Measurements from ENCODE around the gene CTLA4. TPM values are rescaled to one million over a fixed set of nuclear protein-coding genes. Genes with fewer than 3 reads are reported as not detected.

CTLA4 gene
- total and polyA plus RNA-seq, 2 experiments from 2014 or later = not detected

DNA sequence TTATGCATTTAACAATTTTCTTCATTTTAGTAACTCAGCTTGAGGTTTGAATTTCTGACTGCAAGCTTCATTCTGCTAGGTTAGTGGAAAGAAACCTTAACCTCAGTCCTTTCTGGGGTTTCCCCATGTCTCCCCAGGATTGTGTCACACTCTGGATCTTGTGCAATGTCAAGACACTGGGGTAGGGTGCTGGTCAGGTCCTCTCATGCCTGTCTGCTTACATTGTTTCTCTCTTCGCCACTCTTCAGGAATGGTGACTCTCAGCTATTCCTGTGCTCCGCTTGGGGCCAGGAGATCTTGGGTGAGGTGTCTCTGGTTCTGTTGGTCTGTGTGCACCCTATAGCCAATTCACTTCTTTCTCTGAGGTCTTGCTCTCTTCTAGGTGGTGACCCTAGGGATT lies 23.9 kb downstream of the CTLA4 start:
- Histone ChIP-seq H3K27me3 (ENCODE audit: insufficient read depth) (no peaks in the 10 kb centered on the region), H3K4me1 (ENCODE audit: insufficient read depth) (no peaks in the 10 kb centered on the region), H2AFZ (peak overlapping the region; percentile 24; the same call in 1 of the 2 replicates), H3K36me3 (ENCODE audit: insufficient read depth) (no peaks in the 10 kb centered on the region), H3K4me3 (no peak overlapping the region), H3K27ac (ENCODE audit: low read depth) (no peak overlapping the region), H4K20me1 (replicated peaks; ENCODE audit: insufficient read depth) (no peaks in the 10 kb centered on the region), H3K79me2 (replicated peaks; ENCODE audit: insufficient read depth) (no peaks in the 10 kb centered on the region), H3F3A (replicated peaks; ENCODE audit: low read depth) (no peaks in the 10 kb centered on the region), H3K9me2 (ENCODE audit: insufficient read depth) (peaks cover 20% of the 10 kb centered on the region), H3K4me2 (no peak overlapping the region)
- no peaks in the 10 kb centered on the region for H3K36me3 Mint-ChIP-seq (ENCODE audit: low read depth)
- no peak for ATAC-seq
- H3K27me3 Mint-ChIP-seq (ENCODE audit: insufficient read depth, low read depth, poor library complexity) = peaks cover 3% of the 10 kb centered on the region
- no peak overlapping the region for H3K4me3 Mint-ChIP-seq
- TF ChIP-seq JUNB (IDR thresholded peaks at IDR 0.05; ENCODE audit: unreplicated experiment) = no peak
- TF ChIP-seq NANOG (IDR thresholded peaks at IDR 0.05; ENCODE audit: borderline replicate concordance) = no peak
- no peak for TF ChIP-seq POLR2AphosphoS5 (IDR thresholded peaks at IDR 0.05; ENCODE audit: low read depth)
- TF ChIP-seq STAT1 (IDR thresholded peaks at IDR 0.05; ENCODE audit: unreplicated experiment) = no peak
- TF ChIP-seq EZH2phosphoT487 (IDR thresholded peaks at IDR 0.05; ENCODE audit: unreplicated experiment) = no peak
- no peak for TF ChIP-seq ZNF331 (CRISPR knock-in tag; IDR thresholded peaks at IDR 0.05; ENCODE audit: low read depth)
- no peak for TF ChIP-seq EZH2 (IDR thresholded peaks at IDR 0.05; ENCODE audit: low read depth, unreplicated experiment)
- DNase-seq (ENCODE audit: low spot score) = no peak
- H3K27ac Mint-ChIP-seq = no peak overlapping the region
- H3K9me3 Mint-ChIP-seq = no peaks in the 10 kb centered on the region
- H3K4me1 Mint-ChIP-seq = peaks cover 5% of the 10 kb centered on the region; the same call in 2 of the 3 replicates

DNA sequence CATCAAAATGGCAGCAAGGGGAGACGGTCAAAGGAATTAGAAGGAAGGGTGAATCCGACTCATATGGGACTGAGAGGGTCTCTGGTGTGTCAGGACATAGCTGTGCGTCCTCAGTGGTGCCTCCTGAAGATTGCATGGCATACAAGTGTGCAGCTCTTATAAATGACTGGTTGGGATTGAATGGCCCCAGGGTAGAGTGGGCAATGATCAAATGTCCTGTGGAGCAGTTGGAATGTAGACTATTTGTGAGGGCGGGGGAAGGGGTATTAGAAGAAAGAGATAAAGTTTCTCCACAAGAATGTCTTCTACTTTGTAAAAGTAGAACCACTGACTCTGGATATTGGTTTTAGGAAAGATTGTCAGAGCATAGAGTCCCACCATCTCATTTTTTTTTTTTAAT lies 24.6 kb downstream of the CTLA4 start:
- ATAC-seq = no peak
- TF ChIP-seq, protein P1, sequence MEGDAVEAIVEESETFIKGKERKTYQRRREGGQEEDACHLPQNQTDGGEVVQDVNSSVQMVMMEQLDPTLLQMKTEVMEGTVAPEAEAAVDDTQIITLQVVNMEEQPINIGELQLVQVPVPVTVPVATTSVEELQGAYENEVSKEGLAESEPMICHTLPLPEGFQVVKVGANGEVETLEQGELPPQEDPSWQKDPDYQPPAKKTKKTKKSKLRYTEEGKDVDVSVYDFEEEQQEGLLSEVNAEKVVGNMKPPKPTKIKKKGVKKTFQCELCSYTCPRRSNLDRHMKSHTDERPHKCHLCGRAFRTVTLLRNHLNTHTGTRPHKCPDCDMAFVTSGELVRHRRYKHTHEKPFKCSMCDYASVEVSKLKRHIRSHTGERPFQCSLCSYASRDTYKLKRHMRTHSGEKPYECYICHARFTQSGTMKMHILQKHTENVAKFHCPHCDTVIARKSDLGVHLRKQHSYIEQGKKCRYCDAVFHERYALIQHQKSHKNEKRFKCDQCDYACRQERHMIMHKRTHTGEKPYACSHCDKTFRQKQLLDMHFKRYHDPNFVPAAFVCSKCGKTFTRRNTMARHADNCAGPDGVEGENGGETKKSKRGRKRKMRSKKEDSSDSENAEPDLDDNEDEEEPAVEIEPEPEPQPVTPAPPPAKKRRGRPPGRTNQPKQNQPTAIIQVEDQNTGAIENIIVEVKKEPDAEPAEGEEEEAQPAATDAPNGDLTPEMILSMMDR (conservative IDR thresholded peaks at IDR 0.05; ENCODE audit: low read depth in 2 of 2) = no peak
- Histone ChIP-seq H2AFZ (no peak overlapping the region), H3K27me3 (ENCODE audit: insufficient read depth) (no peaks in the 10 kb centered on the region), H3K27ac (ENCODE audit: low read depth) (no peak overlapping the region), H3K79me2 (replicated peaks; ENCODE audit: insufficient read depth) (no peaks in the 10 kb centered on the region), H3K36me3 (ENCODE audit: insufficient read depth) (no peaks in the 10 kb centered on the region), H3K4me1 (ENCODE audit: insufficient read depth) (no peaks in the 10 kb centered on the region), H3K4me2 (no peak overlapping the region), H3K9me2 (ENCODE audit: insufficient read depth) (peaks cover 20% of the 10 kb centered on the region), H3K4me3 (no peak overlapping the region), H3F3A (replicated peaks; ENCODE audit: low read depth) (no peaks in the 10 kb centered on the region), H4K20me1 (replicated peaks; ENCODE audit: insufficient read depth) (no peaks in the 10 kb centered on the region)
- Mint-ChIP-seq H3K4me1 (peaks cover 5% of the 10 kb centered on the region; the same call in 2 of the 3 replicates), H3K4me3 (no peak overlapping the region), H3K36me3 (ENCODE audit: low read depth) (no peaks in the 10 kb centered on the region), H3K9me3 (no peaks in the 10 kb centered on the region), H3K27me3 (ENCODE audit: insufficient read depth, low read depth, poor library complexity) (peaks cover 3% of the 10 kb centered on the region), H3K27ac (no peak overlapping the region)
- peak; percentile 11 for DNase-seq (ENCODE audit: low spot score)

DNA sequence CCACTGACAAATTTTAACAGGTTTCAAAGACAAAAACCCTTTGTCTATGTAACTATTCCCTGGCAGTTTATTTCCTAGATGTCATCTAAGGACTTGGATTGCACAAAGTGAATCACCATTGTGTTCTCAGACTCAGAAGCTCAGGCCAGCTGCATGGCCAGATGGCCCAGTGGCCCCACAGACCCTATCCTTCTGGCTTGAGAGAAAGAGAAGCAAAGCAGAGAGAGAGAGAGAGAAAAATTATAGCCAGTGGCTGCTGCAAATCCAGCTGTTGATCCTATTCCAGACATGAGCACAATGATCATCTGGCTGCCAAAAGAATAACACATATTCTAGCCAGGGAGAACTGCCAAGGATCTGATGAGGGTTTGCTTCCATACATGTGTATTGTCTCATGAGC lies 25.8 kb downstream of the CTLA4 start:
- peaks cover 2% of the 10 kb centered on the region for H3K27me3 Mint-ChIP-seq (ENCODE audit: insufficient read depth, low read depth, poor library complexity)
- H3K9me3 Mint-ChIP-seq = no peaks in the 10 kb centered on the region

More for the DNA sequence above, 25.8 kb downstream of the CTLA4 start:
- peaks cover 5% of the 10 kb centered on the region; the same call in 2 of the 3 replicates for H3K4me1 Mint-ChIP-seq
- H3K4me3 Mint-ChIP-seq = no peak overlapping the region
- no peak overlapping the region for H2AFZ ChIP-seq
- DNase-seq (ENCODE audit: low spot score) (no peak), ATAC-seq (no peak)
- H3K36me3 ChIP-seq (ENCODE audit: insufficient read depth) = no peaks in the 10 kb centered on the region
- no peaks in the 10 kb centered on the region for H3K4me1 ChIP-seq (ENCODE audit: insufficient read depth)
- no peaks in the 10 kb centered on the region for H3K36me3 Mint-ChIP-seq (ENCODE audit: low read depth)
- no peak overlapping the region for H3K27ac ChIP-seq (ENCODE audit: low read depth)
- no peaks in the 10 kb centered on the region for H3F3A ChIP-seq (replicated peaks; ENCODE audit: low read depth)
- peaks cover 20% of the 10 kb centered on the region for H3K9me2 ChIP-seq (ENCODE audit: insufficient read depth)
- TF ChIP-seq JUNB (IDR thresholded peaks at IDR 0.05; ENCODE audit: unreplicated experiment) (no peak), EZH2phosphoT487 (IDR thresholded peaks at IDR 0.05; ENCODE audit: unreplicated experiment) (no peak), EZH2 (IDR thresholded peaks at IDR 0.05; ENCODE audit: low read depth, unreplicated experiment) (no peak)
- no peak overlapping the region for H3K27ac Mint-ChIP-seq
- H3K4me3 ChIP-seq = no peak overlapping the region
- H3K4me2 ChIP-seq = no peak overlapping the region
- no peaks in the 10 kb centered on the region for H3K79me2 ChIP-seq (replicated peaks; ENCODE audit: insufficient read depth)
- no peaks in the 10 kb centered on the region for H3K27me3 ChIP-seq (ENCODE audit: insufficient read depth)
- H4K20me1 ChIP-seq (replicated peaks; ENCODE audit: insufficient read depth) = no peaks in the 10 kb centered on the region
